T47D (cell line): ENCODE results near the gene CHN2.
"Not testable (repeated sequence)": the region's sequence is repeated elsewhere in the genome, so short reads cannot be mapped to it uniquely, and the experiment has no call there.

ENCODE experiments used
- DNase-seq, 2 experiments: peaks; one replicate each; pipeline versions ENCODE4 v3.0.0 to v3.0.0-alpha.2; 2011 to 2012; ENCODE audit warnings: low read depth in 1 of 2, low spot score in 1 of 2
- JUND ChIP-seq: IDR thresholded peaks from 2 replicates; pipeline ENCODE4 v1.6.1; 2012; ENCODE audit warnings: low read depth
- in situ Hi-C: cut with HindIII; loops from 2 replicates; pipeline ENCODE4 v1.10.0; 2016; ENCODE audit warnings: low sequenced_read_pairs, low pct_unique_long_range_greater_than_20kb

The CHN2 gene

GRCh38 chr7:29511337-29511736 lies 316.8 kb downstream of the CHN2 start:
- in situ Hi-C loops, result no loop called here
- DNase-seq, result no peak
- TF ChIP-seq JUND, result no peak

GRCh38 chr7:29511851-29512250 lies 317.3 kb downstream of the CHN2 start:
- TF ChIP-seq JUND, result no peak
- in situ Hi-C loops, result no loop called here
- no peak for DNase-seq

GRCh38 chr7:29516491-29516890 lies 321.9 kb downstream of the CHN2 start:
- in situ Hi-C loops, result no loop called here
- DNase-seq, result peak in 1 of 2 experiments; percentile 9
- no peak for TF ChIP-seq JUND

- no peak for DNase-seq
- in situ Hi-C loops, result no loop called here
- no peak for TF ChIP-seq JUND
Observed at GRCh38 chr7:29518616-29519015, 324.0 kb downstream of the CHN2 start.

- in situ Hi-C loops, result no loop called here
- no peak for TF ChIP-seq JUND
- no peak for DNase-seq
Observed at GRCh38 chr7:29523728-29524127, 329.2 kb downstream of the CHN2 start.

- no peak for TF ChIP-seq JUND
- no peak for DNase-seq
- in situ Hi-C loops, result no loop called here
Observed at GRCh38 chr7:29527505-29528108, 333.0 kb downstream of the CHN2 start.

- DNase-seq, in situ Hi-C loops: not testable (repeated sequence)
Observed at GRCh38 chr7:29528526-29528925, 334.0 kb downstream of the CHN2 start.
